HepG2 (cell line): ENCODE measurements around the gene ELOVL2. TPM values are rescaled to one million over a fixed set of nuclear protein-coding genes. Genes with fewer than 3 reads are reported as not detected.
A peak's percentile ranks its signal among the peaks of the same experiment; 100 is the strongest.

ENCODE experiments used
- ATAC-seq: fragments of 200-7000 bp; cut with Tn5 transposase; 3 replicates; pipeline ENCODE4 v1.9.1; 2020; ENCODE audit warnings: mild to moderate bottlenecking, moderate library complexity
- BruUV-seq: library from RNA; stranded (reverse); fragments of 400-500 nt; replicated peaks from 2 replicates; lab custom pipeline; 2021; lab: Mats Ljungman, UMichigan
- CTCF ChIA-PET: fragments of 300-600 bp; formaldehyde crosslinking; extraction: SDS; loops from one replicate; lab custom pipeline; 2021; ENCODE audit warnings: low total read pairs, inconsistent platforms, low intra/inter-chr PET ratio; lab: Yijun Ruan, JAX
- POLR2A ChIA-PET: fragments of 350-600 bp; sonication (Branson Sonifier 250); formaldehyde crosslinking; loops from one replicate; lab custom pipeline; 2020; ENCODE audit warnings: antibody characterized with exemption, inconsistent platforms; lab: Yijun Ruan, JAX
- DNase-seq: peaks from one replicate; pipeline ENCODE4 v3.0.0-alpha.2; 2015; ENCODE audit warnings: low spot score
- FAIRE-seq: peaks from 3 replicates; lab custom pipeline; 2011; peaks lifted over from hg19 to GRCh38; lab: Jason Lieb, UNC
- H2AFZ ChIP-seq: one replicate; pipeline ENCODE4 v1.6.1; 2011; ENCODE audit warnings: low read length, inconsistent platforms
- H3K27ac ChIP-seq: fragments of 300-600 bp; 3 replicates; pipeline ENCODE4 v1.8.0; 2011; ENCODE audit warnings: mixed run types, mild to moderate bottlenecking, mixed read lengths, low read length, inconsistent platforms; ENCODE audit not compliant: insufficient read depth; ENCODE audit errors: extremely low read length
- H3K27me3 ChIP-seq, 2 experiments: fragments of 200-600 bp in 1 of 2; 2 replicates in 1 of 2; 3 replicates in 1 of 2; pipeline versions ENCODE4 v1.6.0 to v1.8.0; 2011; ENCODE audit warnings: low read length in 2 of 2, mild to moderate bottlenecking in 2 of 2, moderate library complexity in 2 of 2, inconsistent platforms in 1 of 2; ENCODE audit not compliant: insufficient read depth in 2 of 2, control insufficient read depth in 1 of 2
- H3K36me3 ChIP-seq, 2 experiments: fragments of 200-600 bp in 1 of 2; replicated peaks in 1 of 2; 2 replicates in 1 of 2; 3 replicates in 1 of 2; pipeline versions ENCODE4 v1.5.1 to v1.8.0; 2011; ENCODE audit warnings: low read length in 2 of 2, inconsistent platforms in 1 of 2; ENCODE audit not compliant: insufficient read depth in 2 of 2, control insufficient read depth in 1 of 2
- H3K4me1 ChIP-seq: 2 replicates; pipeline ENCODE4 v1.5.1; 2012; ENCODE audit warnings: low read length, inconsistent platforms; ENCODE audit not compliant: insufficient read depth
- H3K4me2 ChIP-seq: 2 replicates; pipeline ENCODE4 v1.6.0; 2011; ENCODE audit warnings: low read depth, low read length, inconsistent platforms
- H3K4me3 ChIP-seq, 3 experiments: fragments of 200-600 bp in 1 of 3; sonication (generic), shearing (Covaris generic) in 1 of 3; replicated peaks in 1 of 3; 2 replicates each; pipeline ENCODE4 v1.5.1; 2011 to 2016; ENCODE audit warnings: low read length in 3 of 3, inconsistent platforms in 2 of 3, low read depth in 2 of 3, mild to moderate bottlenecking in 2 of 3, control low read depth in 1 of 3, mixed read lengths in 1 of 3; ENCODE audit not compliant: insufficient read depth in 1 of 3
- H3K79me2 ChIP-seq: one replicate; pipeline ENCODE4 v1.6.1; 2011; ENCODE audit warnings: low read length, inconsistent platforms; ENCODE audit not compliant: insufficient read depth
- H3K9ac ChIP-seq: 2 replicates; pipeline ENCODE4 v1.6.0; 2011; ENCODE audit warnings: mild to moderate bottlenecking, low read depth, low read length, inconsistent platforms; ENCODE audit not compliant: insufficient read depth
- H3K9me3 ChIP-seq: 2 replicates; pipeline ENCODE4 v1.5.1; 2012; ENCODE audit warnings: mild to moderate bottlenecking, low read length
- H4K20me1 ChIP-seq: 2 replicates; pipeline ENCODE4 v1.6.0; 2011; ENCODE audit warnings: inconsistent platforms, mild to moderate bottlenecking, low read length, moderate library complexity; ENCODE audit not compliant: insufficient read depth
- BCL6 ChIP-seq: IDR thresholded peaks from 2 replicates; pipeline ENCODE4 v1.6.1; 2016; ENCODE audit warnings: missing genetic modification reagents, missing compliant biosample characterization
- ELF4 ChIP-seq: sonication (generic); formaldehyde crosslinking; IDR thresholded peaks from 2 replicates; pipeline ENCODE4 v1.5.0; 2020; ENCODE audit warnings: missing genetic modification reagents, mild to moderate bottlenecking, moderate library complexity, borderline replicate concordance
- FOXC1 ChIP-seq: sonication (generic); formaldehyde crosslinking; IDR thresholded peaks from 2 replicates; pipeline ENCODE4 v1.8.0; 2022; ENCODE audit warnings: mild to moderate bottlenecking, missing genetic modification reagents, borderline replicate concordance
- NCOA2 ChIP-seq: sonication (generic); formaldehyde crosslinking; IDR thresholded peaks from 2 replicates; pipeline ENCODE4 v1.8.0; 2022; ENCODE audit warnings: inconsistent platforms
- NR1H2 ChIP-seq: sonication (generic); formaldehyde crosslinking; IDR thresholded peaks from 2 replicates; pipeline ENCODE4 v1.8.1; 2022; ENCODE audit warnings: low read depth, missing genetic modification reagents, borderline replicate concordance
- SOX13 ChIP-seq, 3 experiments: fragments of 450-650 bp in 1 of 3; sonication (generic) in 1 of 3; formaldehyde crosslinking in 1 of 3; IDR thresholded peaks in 2 of 3; conservative IDR thresholded peaks in 1 of 3; 2 replicates each; pipeline versions ENCODE4 v1.5.0 to v1.6.1; 2016 to 2020; ENCODE audit warnings: antibody characterized with exemption in 1 of 3, mild to moderate bottlenecking in 1 of 3, missing compliant biosample characterization in 1 of 3, missing genetic modification reagents in 1 of 3, moderate library complexity in 1 of 3
- SP2 ChIP-seq: sonication (generic); formaldehyde crosslinking; IDR thresholded peaks from 2 replicates; pipeline ENCODE4 v1.5.1; 2020; ENCODE audit warnings: mild to moderate bottlenecking, missing genetic modification reagents
- ZNF121 ChIP-seq: sonication (generic); formaldehyde crosslinking; IDR thresholded peaks from 2 replicates; pipeline ENCODE4 v1.5.0; 2020; ENCODE audit warnings: mild to moderate bottlenecking, missing genetic modification reagents
- ZNF264 ChIP-seq: sonication (generic); formaldehyde crosslinking; IDR thresholded peaks from 2 replicates; pipeline ENCODE4 v1.4.0; 2020; ENCODE audit warnings: missing genetic modification reagents
- ZNF441 ChIP-seq: sonication (generic); formaldehyde crosslinking; IDR thresholded peaks from 2 replicates; pipeline ENCODE4 v1.7.0; 2021; ENCODE audit warnings: missing genetic modification reagents, borderline replicate concordance
- ZNF839 ChIP-seq: sonication (generic); formaldehyde crosslinking; IDR thresholded peaks from 2 replicates; pipeline ENCODE4 v1.4.0; 2020; ENCODE audit warnings: missing genetic modification reagents, mild to moderate bottlenecking, borderline replicate concordance
- ZSCAN31 ChIP-seq: sonication (generic); formaldehyde crosslinking; IDR thresholded peaks from 2 replicates; pipeline ENCODE4 v1.5.0; 2020; ENCODE audit warnings: low read depth, mild to moderate bottlenecking, missing genetic modification reagents
- WGBS: methylation state at CpG from one replicate; pipeline ENCODE4 v1.1.6; 2017; ENCODE audit warnings: low lambda C conversion rate; 5-methylcytosine and 5-hydroxymethylcytosine counted together
- in situ Hi-C: cut with HindIII; loops from 2 replicates; pipeline ENCODE4 v1.10.0; 2017; ENCODE audit warnings: low pct_unique_long_range_greater_than_20kb; ENCODE audit not compliant: extremely low pct_ligation_motif_present
- intact Hi-C: fragments of 100-400 bp; cut with micrococcal nuclease; formaldehyde crosslinking; loops from one replicate; pipeline ENCODE4 v1.10.0; 2022; ENCODE audit not compliant: unreplicated experiment
- polyA plus RNA-seq, 8 experiments: library from polyadenylated mRNA; depleted of rRNA in 3 of 8; stranded (reverse) in 7 of 8; unstranded in 1 of 8; fragments of >200 nt; fragmentation: Illumina TruSeq in 4 of 8; extraction: Trizol in 4 of 8; gene quantifications; 2 replicates each; pipeline versions ENCODE4 v1.2.1 to v1.2.3, GENCODE V29; 2011 to 2016; ENCODE audit warnings: low read depth in 4 of 8, missing spikeins in 1 of 8, mixed read lengths in 1 of 8; ENCODE audit not compliant: insufficient read depth in 1 of 8
- total RNA-seq, 5 experiments: library from RNA; depleted of rRNA; stranded (reverse); fragments of >200 nt; fragmentation: Illumina TruSeq; extraction: Trizol; gene quantifications; 2 replicates each; pipeline ENCODE4 v1.2.3, GENCODE V29; 2016; ENCODE audit warnings: low read depth in 1 of 5
- TF ChIP-seq, protein P1 (sequence below): sonication (generic); formaldehyde crosslinking; IDR thresholded peaks from 2 replicates; pipeline ENCODE4 v1.5.0; 2020; ENCODE audit warnings: missing genetic modification reagents
- TF ChIP-seq, protein P2 (sequence below): sonication (generic); formaldehyde crosslinking; IDR thresholded peaks from 2 replicates; pipeline ENCODE4 v1.4.0; 2020; ENCODE audit warnings: missing genetic modification reagents
- TF ChIP-seq, protein P3 (sequence below): IDR thresholded peaks from 2 replicates; pipeline ENCODE4 v1.4.0; 2020; ENCODE audit warnings: mild to moderate bottlenecking, missing genetic modification reagents
- TF ChIP-seq, protein P4 (sequence below): IDR thresholded peaks from 2 replicates; pipeline ENCODE4 v1.6.1; 2018; ENCODE audit warnings: missing genetic modification reagents, mild to moderate bottlenecking, missing compliant biosample characterization

The ELOVL2 gene
- total and polyA plus RNA-seq, 2 of the 13 experiments (the other 11 are each of a cell fraction or from before 2014, with no cell fraction given) = 43.6 to 65.4 TPM

DNA sequence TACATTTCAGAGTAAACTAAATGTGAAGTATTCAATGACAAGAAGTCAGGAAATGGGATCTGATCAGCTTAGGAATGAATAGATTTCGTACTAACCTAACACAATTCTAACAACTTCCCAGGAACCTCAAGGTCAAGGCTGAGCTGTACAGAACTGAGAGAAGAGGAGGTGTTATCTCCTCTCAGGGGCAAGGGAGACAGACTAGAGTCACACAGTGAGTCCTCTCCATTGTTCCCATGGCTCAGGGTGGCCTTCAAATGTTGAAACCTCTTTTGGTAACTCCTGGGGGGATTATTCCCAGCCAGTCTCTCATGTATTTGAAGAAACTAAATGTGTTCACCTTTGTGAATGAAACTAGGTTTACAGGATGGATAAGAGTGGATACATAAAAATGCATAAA, 27.7 kb downstream of the ELOVL2 start:
- no peaks in the 10 kb centered on the region for H3K27me3 ChIP-seq
- no peak overlapping the region for H3K4me3 ChIP-seq
- intact Hi-C loops = no loop called here
- FAIRE-seq (no peak), DNase-seq (no peak), ATAC-seq (no peak)
- POLR2A ChIA-PET = interaction anchor here (1.4 to 2.2 kb wide), 3 partner anchors 11 to 59 kb away, joined by 4 to 5 read pairs (median 4); no protein-coding TSS in a partner anchor
- H3K9me3 ChIP-seq = no peaks in the 10 kb centered on the region
- no peaks in the 10 kb centered on the region for H4K20me1 ChIP-seq
- CTCF ChIA-PET = no interaction called here
- in situ Hi-C loops = no loop called here
- peaks cover 84% of the 10 kb centered on the region for H3K4me1 ChIP-seq
- TF ChIP-seq ZSCAN31 (CRISPR knock-in tag) = no peak
- TF ChIP-seq, protein P1, sequence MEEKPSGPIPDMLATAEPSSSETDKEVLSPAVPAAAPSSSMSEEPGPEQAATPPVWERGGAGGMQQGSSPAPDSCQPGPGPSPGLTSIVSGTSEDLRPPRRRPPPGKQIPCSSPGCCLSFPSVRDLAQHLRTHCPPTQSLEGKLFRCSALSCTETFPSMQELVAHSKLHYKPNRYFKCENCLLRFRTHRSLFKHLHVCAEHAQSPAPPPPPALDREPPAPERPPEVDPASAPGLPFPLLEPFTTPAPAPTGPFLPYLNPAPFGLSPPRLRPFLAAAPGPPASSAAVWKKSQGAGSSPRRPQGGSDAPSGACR (CRISPR knock-in tag) = no peak
- TF ChIP-seq BCL6 = 0 out of 2 replicates have a peak, but pooled peaks have one; percentile 32
- no peak for TF ChIP-seq NR1H2 (CRISPR knock-in tag)
- no peak for TF ChIP-seq SOX13 (IDR thresholded peaks at IDR 0.05)
- peak in 1 of 2 experiments; percentile 58; a peak in 2 of 4 replicates for TF ChIP-seq SOX13 (CRISPR knock-in tag; conservative IDR thresholded peaks at IDR 0.05 in 1 of 2, IDR thresholded peaks at IDR 0.05 in 1 of 2)
- TF ChIP-seq ZNF121 (CRISPR knock-in tag) = no peak
- TF ChIP-seq ZNF264 = no peak
- no peak for TF ChIP-seq ZNF839
- no peak for TF ChIP-seq ZNF441
- TF ChIP-seq, protein P2, sequence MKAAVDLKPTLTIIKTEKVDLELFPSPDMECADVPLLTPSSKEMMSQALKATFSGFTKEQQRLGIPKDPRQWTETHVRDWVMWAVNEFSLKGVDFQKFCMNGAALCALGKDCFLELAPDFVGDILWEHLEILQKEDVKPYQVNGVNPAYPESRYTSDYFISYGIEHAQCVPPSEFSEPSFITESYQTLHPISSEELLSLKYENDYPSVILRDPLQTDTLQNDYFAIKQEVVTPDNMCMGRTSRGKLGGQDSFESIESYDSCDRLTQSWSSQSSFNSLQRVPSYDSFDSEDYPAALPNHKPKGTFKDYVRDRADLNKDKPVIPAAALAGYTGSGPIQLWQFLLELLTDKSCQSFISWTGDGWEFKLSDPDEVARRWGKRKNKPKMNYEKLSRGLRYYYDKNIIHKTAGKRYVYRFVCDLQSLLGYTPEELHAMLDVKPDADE (CRISPR knock-in tag) = no peak
- no peak for TF ChIP-seq ELF4
- TF ChIP-seq, protein P3, sequence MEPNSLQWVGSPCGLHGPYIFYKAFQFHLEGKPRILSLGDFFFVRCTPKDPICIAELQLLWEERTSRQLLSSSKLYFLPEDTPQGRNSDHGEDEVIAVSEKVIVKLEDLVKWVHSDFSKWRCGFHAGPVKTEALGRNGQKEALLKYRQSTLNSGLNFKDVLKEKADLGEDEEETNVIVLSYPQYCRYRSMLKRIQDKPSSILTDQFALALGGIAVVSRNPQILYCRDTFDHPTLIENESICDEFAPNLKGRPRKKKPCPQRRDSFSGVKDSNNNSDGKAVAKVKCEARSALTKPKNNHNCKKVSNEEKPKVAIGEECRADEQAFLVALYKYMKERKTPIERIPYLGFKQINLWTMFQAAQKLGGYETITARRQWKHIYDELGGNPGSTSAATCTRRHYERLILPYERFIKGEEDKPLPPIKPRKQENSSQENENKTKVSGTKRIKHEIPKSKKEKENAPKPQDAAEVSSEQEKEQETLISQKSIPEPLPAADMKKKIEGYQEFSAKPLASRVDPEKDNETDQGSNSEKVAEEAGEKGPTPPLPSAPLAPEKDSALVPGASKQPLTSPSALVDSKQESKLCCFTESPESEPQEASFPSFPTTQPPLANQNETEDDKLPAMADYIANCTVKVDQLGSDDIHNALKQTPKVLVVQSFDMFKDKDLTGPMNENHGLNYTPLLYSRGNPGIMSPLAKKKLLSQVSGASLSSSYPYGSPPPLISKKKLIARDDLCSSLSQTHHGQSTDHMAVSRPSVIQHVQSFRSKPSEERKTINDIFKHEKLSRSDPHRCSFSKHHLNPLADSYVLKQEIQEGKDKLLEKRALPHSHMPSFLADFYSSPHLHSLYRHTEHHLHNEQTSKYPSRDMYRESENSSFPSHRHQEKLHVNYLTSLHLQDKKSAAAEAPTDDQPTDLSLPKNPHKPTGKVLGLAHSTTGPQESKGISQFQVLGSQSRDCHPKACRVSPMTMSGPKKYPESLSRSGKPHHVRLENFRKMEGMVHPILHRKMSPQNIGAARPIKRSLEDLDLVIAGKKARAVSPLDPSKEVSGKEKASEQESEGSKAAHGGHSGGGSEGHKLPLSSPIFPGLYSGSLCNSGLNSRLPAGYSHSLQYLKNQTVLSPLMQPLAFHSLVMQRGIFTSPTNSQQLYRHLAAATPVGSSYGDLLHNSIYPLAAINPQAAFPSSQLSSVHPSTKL = peak; percentile 51; the same call in 1 of the 2 replicates
- no peak for TF ChIP-seq SP2 (CRISPR knock-in tag)
- no peak for TF ChIP-seq FOXC1 (CRISPR knock-in tag)
- peak; percentile 29; the same call in 1 of the 2 replicates for TF ChIP-seq NCOA2 (CRISPR knock-in tag)
- TF ChIP-seq, protein P4, sequence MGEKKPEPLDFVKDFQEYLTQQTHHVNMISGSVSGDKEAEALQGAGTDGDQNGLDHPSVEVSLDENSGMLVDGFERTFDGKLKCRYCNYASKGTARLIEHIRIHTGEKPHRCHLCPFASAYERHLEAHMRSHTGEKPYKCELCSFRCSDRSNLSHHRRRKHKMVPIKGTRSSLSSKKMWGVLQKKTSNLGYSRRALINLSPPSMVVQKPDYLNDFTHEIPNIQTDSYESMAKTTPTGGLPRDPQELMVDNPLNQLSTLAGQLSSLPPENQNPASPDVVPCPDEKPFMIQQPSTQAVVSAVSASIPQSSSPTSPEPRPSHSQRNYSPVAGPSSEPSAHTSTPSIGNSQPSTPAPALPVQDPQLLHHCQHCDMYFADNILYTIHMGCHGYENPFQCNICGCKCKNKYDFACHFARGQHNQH (CRISPR knock-in tag) = no peak
- H3K27ac ChIP-seq = peak overlapping the region; percentile 8
- no peak overlapping the region for H3K4me2 ChIP-seq
- WGBS = 24% methylated on average over 1 of the region's 1 CpG
- peaks cover 65% of the 10 kb centered on the region for H3K79me2 ChIP-seq
- no peak overlapping the region for H3K9ac ChIP-seq
- H3K36me3 ChIP-seq = no peaks in the 10 kb centered on the region; a peak in 1 of 5 replicates
- no peak overlapping the region for H2AFZ ChIP-seq
- BruUV-seq = no TSS peak
